COLO668 (cell line): ENCODE measurements around the gene TBC1D19.
"Not testable (repeated sequence)": the region's sequence is repeated elsewhere in the genome, so short reads cannot be mapped to it uniquely, and the experiment has no call there.

Experiments used
- DNase-seq: peaks from one replicate; lab custom pipeline; 2025; ENCODE audit not compliant: unreplicated experiment; lab: John Stamatoyannopoulos, UW

The TBC1D19 gene

GRCh38 chr4:26583865-26584652 lies at the start of gene TBC1D19:
Gene TBC1D19 (plus strand): TSS chr4:26584084. CDS start chr4:26584194, 110 bp downstream.
- peak; percentile 91 for DNase-seq

GRCh38 chr4:26542991-26543390 lies 40.9 kb upstream of the TBC1D19 start:
- no peak for DNase-seq

- DNase-seq: no peak
Measured at GRCh38 chr4:26544421-26544820, 39.5 kb upstream of the TBC1D19 start.

GRCh38 chr4:26548379-26548778 lies 35.5 kb upstream of the TBC1D19 start:
- not testable (repeated sequence) for DNase-seq

- DNase-seq: no peak
Measured at GRCh38 chr4:26557164-26557563, 26.7 kb upstream of the TBC1D19 start.

GRCh38 chr4:26558166-26558895 lies 25.6 kb upstream of the TBC1D19 start:
- DNase-seq: no peak

GRCh38 chr4:26566133-26566532 lies 17.8 kb upstream of the TBC1D19 start:
- DNase-seq: no peak

GRCh38 chr4:26568446-26568994 lies 15.4 kb upstream of the TBC1D19 start:
- no peak for DNase-seq

- DNase-seq: no peak
Measured at GRCh38 chr4:26570596-26570995, 13.3 kb upstream of the TBC1D19 start.

GRCh38 chr4:26573389-26573794 lies 10.5 kb upstream of the TBC1D19 start:
- no peak for DNase-seq

GRCh38 chr4:26574563-26574962 lies 9.3 kb upstream of the TBC1D19 start:
- no peak for DNase-seq

- DNase-seq: no peak
Measured at GRCh38 chr4:26576231-26576739, 7.6 kb upstream of the TBC1D19 start.

GRCh38 chr4:26577066-26577465 lies 6.8 kb upstream of the TBC1D19 start:
- no peak for DNase-seq

GRCh38 chr4:26579169-26579568 lies 4.7 kb upstream of the TBC1D19 start:
- DNase-seq: no peak

GRCh38 chr4:26581341-26581740 lies 2.5 kb upstream of the TBC1D19 start:
- not testable (repeated sequence) for DNase-seq

- no peak for DNase-seq
Measured at GRCh38 chr4:26583538-26583864, 383 bp upstream of the TBC1D19 start.

GRCh38 chr4:26584725-26585124 lies 841 bp downstream of the TBC1D19 start:
- DNase-seq: no peak

- DNase-seq: no peak
Measured at GRCh38 chr4:26589705-26590104, 5.8 kb downstream of the TBC1D19 start.

- no peak for DNase-seq
Measured at GRCh38 chr4:26590639-26591038, 6.8 kb downstream of the TBC1D19 start.

GRCh38 chr4:26593557-26593956 lies 9.7 kb downstream of the TBC1D19 start:
- not testable (repeated sequence) for DNase-seq

- DNase-seq: no peak
Measured at GRCh38 chr4:26594371-26594770, 10.5 kb downstream of the TBC1D19 start.

- DNase-seq: no peak
Measured at GRCh38 chr4:26594778-26595177, 10.9 kb downstream of the TBC1D19 start.
